Measurements from ENCODE around the gene MAP3K20. TPM values are rescaled to one million over a fixed set of nuclear protein-coding genes. Genes with fewer than 3 reads are reported as not detected.

The MAP3K20 gene
- total RNA-seq, 1 experiment from 2014 or later = 44.5 TPM

- ChIA-PET CTCF (no interaction called here), POLR2A (no interaction called here)
- Mint-ChIP-seq H3K4me3 (ENCODE audit: unreplicated experiment) (no peak overlapping the region), H3K36me3 (ENCODE audit: insufficient read depth, unreplicated experiment) (peaks cover 4% of the 10 kb centered on the region), H3K27ac (ENCODE audit: unreplicated experiment) (no peak overlapping the region), H3K9me3 (ENCODE audit: unreplicated experiment) (no peaks in the 10 kb centered on the region), H3K27me3 (ENCODE audit: insufficient read depth, unreplicated experiment) (no peaks in the 10 kb centered on the region), H3K4me1 (ENCODE audit: low read depth, unreplicated experiment) (no peaks in the 10 kb centered on the region)
- Histone ChIP-seq H3K4me3 (ENCODE audit: low read depth, low read length) (no peak overlapping the region), H3K4me1 (no peaks in the 10 kb centered on the region), H3K36me3 (ENCODE audit: control insufficient read depth, insufficient read depth, low read length) (no peaks in the 10 kb centered on the region), H3K9me3 (no peaks in the 10 kb centered on the region), H3K27me3 (replicated peaks; ENCODE audit: control insufficient read depth, insufficient read depth, low read length) (no peaks in the 10 kb centered on the region)
- BruUV-seq (replicated peaks) = no TSS peak
- intact Hi-C loops (cut with micrococcal nuclease; ENCODE audit: unreplicated experiment) = no loop called here
- TF ChIP-seq CTCF (IDR thresholded peaks at IDR 0.05; ENCODE audit: insufficient read depth in 1 of 2, low read depth in 1 of 2, low read length in 1 of 2, severe bottlenecking in 1 of 2, unreplicated experiment in 1 of 2) = no peak
- DNase-seq = no peak
These were observed 189.1 kb downstream of the MAP3K20 start for GRCh38 chr2:173264603-173265366.

DNA sequence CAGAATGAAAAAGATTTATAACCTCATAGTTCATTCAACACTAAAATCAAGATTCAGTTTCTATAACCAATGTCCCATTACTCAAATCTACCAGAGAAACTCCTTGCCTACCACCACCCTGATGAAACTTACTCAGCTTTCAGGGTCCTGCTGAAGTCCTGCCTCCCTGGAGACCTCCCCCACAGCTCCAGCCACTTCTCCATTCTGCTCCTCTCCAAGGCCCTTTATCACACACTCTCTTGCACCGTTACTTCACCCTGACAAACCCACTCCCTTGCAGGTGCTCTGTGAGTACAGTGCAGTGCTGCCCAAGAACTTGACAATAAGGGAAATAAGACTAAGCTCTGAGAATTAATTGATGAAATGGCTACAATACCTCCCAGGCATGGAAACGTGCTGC is 195.5 kb downstream of the MAP3K20 start:
- no peaks in the 10 kb centered on the region for H3K36me3 Mint-ChIP-seq (ENCODE audit: insufficient read depth, unreplicated experiment)
- intact Hi-C loops (cut with micrococcal nuclease; ENCODE audit: unreplicated experiment) = no loop called here
- no peak overlapping the region for H3K4me3 ChIP-seq (ENCODE audit: low read depth, low read length)
- BruUV-seq (replicated peaks) = no TSS peak
- H3K4me1 ChIP-seq = no peaks in the 10 kb centered on the region
- ChIA-PET POLR2A (no interaction called here), CTCF (interaction anchor here (0.5 to 0.6 kb wide), 2 partner anchors 115 to 1070 kb away, joined by 3 to 4 read pairs; no protein-coding TSS in a partner anchor)
- peaks cover 4% of the 10 kb centered on the region; the same call in 1 of the 2 replicates for H3K9me3 ChIP-seq
- no peak for TF ChIP-seq CTCF (IDR thresholded peaks at IDR 0.05; ENCODE audit: insufficient read depth in 1 of 2, low read depth in 1 of 2, low read length in 1 of 2, severe bottlenecking in 1 of 2, unreplicated experiment in 1 of 2)
- H3K27me3 ChIP-seq (replicated peaks; ENCODE audit: control insufficient read depth, insufficient read depth, low read length) = no peaks in the 10 kb centered on the region
- H3K9me3 Mint-ChIP-seq (ENCODE audit: unreplicated experiment) = no peaks in the 10 kb centered on the region
- no peaks in the 10 kb centered on the region for H3K36me3 ChIP-seq (ENCODE audit: control insufficient read depth, insufficient read depth, low read length)
- no peak overlapping the region for H3K4me3 Mint-ChIP-seq (ENCODE audit: unreplicated experiment)
- H3K27ac Mint-ChIP-seq (ENCODE audit: unreplicated experiment) = no peak overlapping the region
- H3K4me1 Mint-ChIP-seq (ENCODE audit: low read depth, unreplicated experiment) = no peaks in the 10 kb centered on the region
- no peaks in the 10 kb centered on the region for H3K27me3 Mint-ChIP-seq (ENCODE audit: insufficient read depth, unreplicated experiment)
- no peak for DNase-seq

DNA sequence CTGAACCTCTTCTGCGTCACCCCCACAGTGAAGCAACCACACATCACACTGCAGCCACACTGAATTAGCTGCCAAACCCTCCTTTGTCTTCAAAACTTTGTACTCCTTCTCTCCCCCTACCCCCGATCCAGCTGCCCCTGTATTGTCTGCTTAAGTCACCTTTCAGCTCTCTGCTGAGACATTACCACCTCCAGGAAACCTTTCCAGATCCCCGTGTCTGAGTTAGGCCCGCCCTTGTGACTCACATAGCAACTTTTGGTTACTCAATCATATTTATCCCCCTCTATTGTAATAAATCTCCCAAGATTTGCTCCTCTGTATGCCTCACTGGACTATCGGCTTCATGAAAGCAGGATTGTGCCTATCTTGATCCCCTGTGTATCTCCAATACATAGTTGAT is 196.2 kb downstream of the MAP3K20 start:
- Mint-ChIP-seq H3K27ac (ENCODE audit: unreplicated experiment) (no peak overlapping the region), H3K4me3 (ENCODE audit: unreplicated experiment) (no peak overlapping the region), H3K27me3 (ENCODE audit: insufficient read depth, unreplicated experiment) (no peaks in the 10 kb centered on the region), H3K4me1 (ENCODE audit: low read depth, unreplicated experiment) (no peaks in the 10 kb centered on the region), H3K36me3 (ENCODE audit: insufficient read depth, unreplicated experiment) (no peaks in the 10 kb centered on the region), H3K9me3 (ENCODE audit: unreplicated experiment) (no peaks in the 10 kb centered on the region)
- Histone ChIP-seq H3K4me1 (no peaks in the 10 kb centered on the region), H3K36me3 (ENCODE audit: control insufficient read depth, insufficient read depth, low read length) (no peaks in the 10 kb centered on the region), H3K4me3 (ENCODE audit: low read depth, low read length) (no peak overlapping the region), H3K27me3 (replicated peaks; ENCODE audit: control insufficient read depth, insufficient read depth, low read length) (no peaks in the 10 kb centered on the region), H3K9me3 (peaks cover 4% of the 10 kb centered on the region; the same call in 1 of the 2 replicates)
- BruUV-seq (replicated peaks) = no TSS peak
- ChIA-PET POLR2A (no interaction called here), CTCF (no interaction called here)
- no peak for TF ChIP-seq CTCF (IDR thresholded peaks at IDR 0.05; ENCODE audit: insufficient read depth in 1 of 2, low read depth in 1 of 2, low read length in 1 of 2, severe bottlenecking in 1 of 2, unreplicated experiment in 1 of 2)
- intact Hi-C loops (cut with micrococcal nuclease; ENCODE audit: unreplicated experiment) = no loop called here
- no peak for DNase-seq
